ENCODE results near the gene NELL2. TPM values are rescaled to one million over a fixed set of nuclear protein-coding genes. Genes with fewer than 3 reads are reported as not detected.
"Not testable (repeated sequence)": the region's sequence is repeated elsewhere in the genome, so short reads cannot be mapped to it uniquely, and the experiment has no call there.

NELL2 gene
- total RNA-seq, 2 donors from 2014 or later = 5.1 to 6.9 TPM

GRCh38 chr12:44915958-44916357, 39.8 kb upstream of the NELL2 start:
- no peak overlapping the region for H3K9ac ChIP-seq (ENCODE audit: extremely low read depth, low read length, poor library complexity, severe bottlenecking)
- Mint-ChIP-seq H3K4me1 (no peaks in the 10 kb centered on the region), H3K27me3 (ENCODE audit: insufficient read depth) (no peaks in the 10 kb centered on the region), H3K9me3 (no peaks in the 10 kb centered on the region), H3K36me3 (ENCODE audit: low read depth) (no peaks in the 10 kb centered on the region), H3K4me3 (no peak overlapping the region), H3K27ac (no peak overlapping the region)
- no peaks in the 10 kb centered on the region for H3K27me3 ChIP-seq (ENCODE audit: control insufficient read depth, insufficient read depth, low read length, poor library complexity, severe bottlenecking)
- no peak overlapping the region for H3K4me3 ChIP-seq (ENCODE audit: low read length)
- H3K27ac ChIP-seq (ENCODE audit: low read depth, low read length) = no peak overlapping the region
- H3K36me3 ChIP-seq (ENCODE audit: control insufficient read depth, insufficient read depth, low read length) = no peaks in the 10 kb centered on the region
- TF ChIP-seq CTCF (conservative IDR thresholded peaks at IDR 0.05) = no peak
- H3K4me1 ChIP-seq (ENCODE audit: control insufficient read depth, insufficient read depth, low read length) = no peaks in the 10 kb centered on the region
- no peak for DNase-seq
- H3K9me3 ChIP-seq (ENCODE audit: control insufficient read depth, low read length) = no peaks in the 10 kb centered on the region

GRCh38 chr12:44904321-44904720, 28.2 kb upstream of the NELL2 start:
- no peak for TF ChIP-seq CTCF (conservative IDR thresholded peaks at IDR 0.05)
- Mint-ChIP-seq H3K27me3 (ENCODE audit: insufficient read depth) (no peaks in the 10 kb centered on the region), H3K9me3 (peaks cover 11% of the 10 kb centered on the region), H3K4me1 (no peaks in the 10 kb centered on the region), H3K36me3 (ENCODE audit: low read depth) (no peaks in the 10 kb centered on the region), H3K27ac (no peak overlapping the region), H3K4me3 (no peak overlapping the region)
- H3K4me3 ChIP-seq (ENCODE audit: low read length) = no peak overlapping the region
- H3K9ac ChIP-seq (ENCODE audit: extremely low read depth, low read length, poor library complexity, severe bottlenecking) = no peak overlapping the region
- no peak for DNase-seq
- 100% methylated on average over 1 of the region's 2 CpGs for WGBS, 2 experiments (ENCODE audit: insufficient coverage in 1 of 2, insufficient read length in 1 of 2)
- H3K27ac ChIP-seq (ENCODE audit: low read depth, low read length) = no peak overlapping the region
- H3K4me1 ChIP-seq (ENCODE audit: control insufficient read depth, insufficient read depth, low read length) = no peaks in the 10 kb centered on the region
- H3K36me3 ChIP-seq (ENCODE audit: control insufficient read depth, insufficient read depth, low read length) = no peaks in the 10 kb centered on the region
- no peaks in the 10 kb centered on the region for H3K27me3 ChIP-seq (ENCODE audit: control insufficient read depth, insufficient read depth, low read length, poor library complexity, severe bottlenecking)
- H3K9me3 ChIP-seq (ENCODE audit: control insufficient read depth, low read length) = no peaks in the 10 kb centered on the region

DNA sequence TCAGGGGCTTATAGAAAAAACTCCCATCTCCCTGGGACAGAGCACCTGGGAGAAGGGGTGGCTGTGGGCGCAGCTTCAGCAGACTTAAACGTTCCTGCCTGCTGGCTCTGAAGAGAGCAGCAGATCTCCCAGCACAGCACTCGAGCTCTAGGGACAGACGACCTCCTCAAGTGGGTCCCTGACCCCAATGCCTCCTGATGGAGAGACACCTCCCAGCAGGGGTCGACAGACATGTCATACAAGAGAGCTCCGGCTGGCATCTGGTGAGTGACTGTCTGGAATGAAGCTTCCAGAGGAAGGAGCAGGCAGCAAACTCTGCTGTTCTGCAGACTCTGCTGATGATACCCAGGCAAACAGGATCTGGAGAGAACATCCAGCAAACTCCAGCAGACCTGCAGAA, 22.0 kb upstream of the NELL2 start:
- WGBS, 2 experiments (ENCODE audit: insufficient coverage in 1 of 2, insufficient read length in 1 of 2) = 92 to 98% methylated on average over 5 to 6 of the region's 6 CpGs

GRCh38 chr12:44889926-44890325, 13.8 kb upstream of the NELL2 start:
- Histone ChIP-seq H3K9ac (ENCODE audit: extremely low read depth, low read length, poor library complexity, severe bottlenecking) (no peak overlapping the region), H3K4me3 (ENCODE audit: low read length) (no peak overlapping the region), H3K36me3 (ENCODE audit: control insufficient read depth, insufficient read depth, low read length) (no peaks in the 10 kb centered on the region), H3K9me3 (ENCODE audit: control insufficient read depth, low read length) (no peaks in the 10 kb centered on the region), H3K4me1 (ENCODE audit: control insufficient read depth, insufficient read depth, low read length) (no peaks in the 10 kb centered on the region), H3K27me3 (ENCODE audit: control insufficient read depth, insufficient read depth, low read length, poor library complexity, severe bottlenecking) (no peaks in the 10 kb centered on the region), H3K27ac (ENCODE audit: low read depth, low read length) (no peak overlapping the region)
- no peaks in the 10 kb centered on the region for H3K36me3 Mint-ChIP-seq (ENCODE audit: low read depth)
- no peaks in the 10 kb centered on the region for H3K27me3 Mint-ChIP-seq (ENCODE audit: insufficient read depth)
- no peaks in the 10 kb centered on the region for H3K4me1 Mint-ChIP-seq
- WGBS, 2 experiments (ENCODE audit: insufficient coverage in 1 of 2, insufficient read length in 1 of 2) = 94 to 100% methylated on average over 1 to 3 of the region's 3 CpGs
- H3K27ac Mint-ChIP-seq = no peak overlapping the region
- no peak for TF ChIP-seq CTCF (conservative IDR thresholded peaks at IDR 0.05)
- H3K9me3 Mint-ChIP-seq = no peaks in the 10 kb centered on the region
- peak; percentile 35 for DNase-seq
- no peak overlapping the region for H3K4me3 Mint-ChIP-seq

More for the DNA sequence above, 22.0 kb upstream of the NELL2 start:
- not testable (repeated sequence) for H3K4me3 Mint-ChIP-seq; H3K27ac Mint-ChIP-seq; H3K9me3 ChIP-seq (ENCODE audit: control insufficient read depth, low read length); H3K27me3 ChIP-seq (ENCODE audit: control insufficient read depth, insufficient read depth, low read length, poor library complexity, severe bottlenecking); H3K36me3 Mint-ChIP-seq (ENCODE audit: low read depth); DNase-seq; H3K4me1 ChIP-seq (ENCODE audit: control insufficient read depth, insufficient read depth, low read length); H3K4me1 Mint-ChIP-seq; H3K36me3 ChIP-seq (ENCODE audit: control insufficient read depth, insufficient read depth, low read length); H3K27me3 Mint-ChIP-seq (ENCODE audit: insufficient read depth); H3K9ac ChIP-seq (ENCODE audit: extremely low read depth, low read length, poor library complexity, severe bottlenecking); H3K4me3 ChIP-seq (ENCODE audit: low read length); H3K27ac ChIP-seq (ENCODE audit: low read depth, low read length)
- H3K9me3 Mint-ChIP-seq = peaks cover 15% of the 10 kb centered on the region

Measured in endodermal cell (in vitro differentiated cells).